Central memory CD4-positive, alpha-beta T cell (primary cell): ENCODE results near the gene PRUNE1.
A peak's percentile ranks its signal among the peaks of the same experiment; 100 is the strongest.

Source experiments
- DNase-seq: peaks from one replicate; pipeline ENCODE4 v3.0.0; 2022
- total RNA-seq, 3 experiments: gene quantifications; one replicate each; lab custom pipeline; 2026; lab: John Stamatoyannopoulos, UW

Gene PRUNE1, protein sequence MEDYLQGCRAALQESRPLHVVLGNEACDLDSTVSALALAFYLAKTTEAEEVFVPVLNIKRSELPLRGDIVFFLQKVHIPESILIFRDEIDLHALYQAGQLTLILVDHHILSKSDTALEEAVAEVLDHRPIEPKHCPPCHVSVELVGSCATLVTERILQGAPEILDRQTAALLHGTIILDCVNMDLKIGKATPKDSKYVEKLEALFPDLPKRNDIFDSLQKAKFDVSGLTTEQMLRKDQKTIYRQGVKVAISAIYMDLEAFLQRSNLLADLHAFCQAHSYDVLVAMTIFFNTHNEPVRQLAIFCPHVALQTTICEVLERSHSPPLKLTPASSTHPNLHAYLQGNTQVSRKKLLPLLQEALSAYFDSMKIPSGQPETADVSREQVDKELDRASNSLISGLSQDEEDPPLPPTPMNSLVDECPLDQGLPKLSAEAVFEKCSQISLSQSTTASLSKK
- total RNA-seq: 14.7 to 38.3 (median 15.5) reads per million in 3 experiments

DNA sequence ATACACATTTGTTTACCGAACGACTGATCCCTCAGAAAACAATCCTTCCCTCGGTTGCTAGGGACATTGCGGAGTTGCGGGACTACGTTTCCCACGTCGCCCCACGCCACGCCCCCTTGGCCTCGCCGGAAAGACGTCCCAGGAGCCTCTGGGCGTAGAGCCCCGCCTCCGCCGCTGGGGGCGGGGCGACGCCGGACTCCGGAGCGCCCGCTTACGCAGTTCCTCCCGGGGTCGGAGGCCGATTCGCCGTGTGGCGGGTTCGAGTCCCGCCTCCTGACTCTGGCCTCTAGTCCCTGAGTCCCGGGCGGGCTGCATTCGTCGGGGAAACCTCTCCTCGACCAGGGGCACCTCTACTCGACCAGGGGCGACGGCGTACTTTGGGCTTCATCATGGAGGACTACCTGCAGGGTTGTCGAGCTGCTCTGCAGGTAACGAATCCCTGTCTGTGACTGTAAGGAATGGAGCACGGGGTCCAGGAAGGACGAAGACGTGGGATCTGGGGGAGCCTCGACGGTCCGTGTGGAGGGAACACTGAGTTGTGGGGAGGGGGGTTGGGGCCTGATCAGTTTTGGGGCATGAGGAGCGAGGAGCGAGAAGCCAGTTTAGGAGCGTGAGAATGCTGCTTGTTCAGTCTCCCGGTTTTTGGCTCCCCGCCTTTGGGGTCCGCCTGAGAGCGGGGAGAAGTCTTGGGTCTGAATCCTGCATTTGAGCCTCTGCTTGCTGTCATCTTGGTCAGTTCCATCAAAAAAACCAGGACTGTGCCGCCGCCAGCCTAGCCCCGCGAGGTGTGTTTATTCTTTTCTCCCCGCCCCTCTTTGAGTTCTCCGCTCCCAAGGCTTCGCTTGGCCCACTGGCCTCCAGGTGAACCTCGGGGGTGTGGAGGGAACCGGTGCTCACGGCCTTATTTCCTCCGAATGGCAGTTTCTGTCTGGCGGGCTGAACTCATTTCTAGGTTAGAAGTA, at the start of gene PRUNE1:
PRUNE1 (plus strand) TSS at position 206 of the 962 bp plus-strand sequence; CDS start at position 390, 184 bp downstream.
- peak; percentile 96 for DNase-seq

DNA sequence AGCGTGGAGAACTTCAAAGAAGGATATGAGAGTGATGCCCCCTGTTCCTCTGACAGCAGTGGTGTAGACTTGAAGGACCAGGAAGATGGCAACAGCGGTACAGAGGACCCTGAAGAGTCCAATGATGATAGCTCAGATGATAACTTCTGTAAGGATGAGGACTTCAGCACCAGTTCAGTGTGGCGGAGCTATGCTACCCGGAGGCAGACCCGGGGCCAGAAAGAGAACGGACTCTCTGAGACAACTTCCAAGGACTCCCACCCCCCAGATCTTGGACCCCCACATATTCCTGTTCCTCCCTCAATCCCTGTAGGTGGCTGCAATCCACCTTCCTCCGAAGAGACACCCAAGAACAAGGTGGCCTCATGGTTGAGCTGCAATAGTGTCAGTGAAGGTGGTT, 47.6 kb upstream of the PRUNE1 start:
- no peak for DNase-seq

DNA sequence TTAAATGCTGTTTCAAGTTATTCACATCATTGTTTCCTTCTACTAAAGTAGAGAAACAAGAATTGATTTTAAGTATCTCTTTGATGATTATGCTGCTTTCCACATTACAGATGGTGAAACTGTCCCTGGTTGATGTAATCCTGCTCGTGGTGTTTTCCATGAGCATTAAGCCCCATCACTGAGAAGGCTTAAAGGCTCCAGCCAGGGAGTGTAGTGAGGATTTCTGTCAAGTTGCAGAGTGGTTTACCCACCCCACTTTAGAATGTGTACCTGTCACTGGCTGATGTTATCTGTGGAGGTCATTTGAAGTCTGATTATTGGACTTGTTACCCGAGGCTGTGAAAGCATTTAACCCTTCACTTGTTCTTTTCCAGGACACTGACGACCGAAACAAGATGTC, 46.5 kb upstream of the PRUNE1 start:
- DNase-seq: no peak

DNA sequence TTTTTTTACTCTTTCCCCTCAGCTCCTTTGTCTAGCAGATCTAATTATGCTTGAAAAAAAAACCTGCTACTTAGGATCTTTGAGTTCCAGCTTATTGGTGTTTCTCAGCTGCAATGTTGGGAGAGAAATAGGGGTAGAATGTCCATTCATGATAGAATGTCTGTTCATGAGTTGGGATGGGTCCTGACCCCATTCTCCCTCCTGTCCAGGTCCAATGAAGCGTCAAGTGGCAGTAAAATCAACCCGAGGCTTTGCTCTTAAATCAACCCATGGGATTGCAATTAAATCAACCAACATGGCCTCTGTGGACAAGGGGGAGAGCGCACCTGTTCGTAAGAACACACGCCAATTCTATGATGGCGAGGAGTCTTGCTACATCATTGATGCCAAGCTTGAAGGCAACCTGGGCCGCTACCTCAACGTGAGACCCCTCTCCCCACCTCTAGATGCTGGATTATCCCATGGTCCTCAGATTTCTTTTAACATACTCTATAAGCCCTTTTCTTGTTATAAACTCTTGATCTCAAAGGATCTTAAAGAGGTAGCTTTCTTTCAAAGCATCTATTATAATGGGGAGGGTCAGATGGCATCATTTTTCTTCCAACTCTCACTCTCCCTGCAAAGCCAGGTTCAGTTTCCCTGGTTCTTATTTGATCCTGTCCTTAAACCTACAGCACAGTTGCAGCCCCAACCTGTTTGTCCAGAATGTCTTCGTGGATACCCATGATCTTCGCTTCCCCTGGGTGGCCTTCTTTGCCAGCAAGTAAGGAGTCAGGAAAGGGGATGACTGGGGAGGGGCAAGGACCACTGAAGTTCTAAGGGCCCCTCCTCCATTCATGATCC, 44.7 kb upstream of the PRUNE1 start:
- DNase-seq: no peak

DNA sequence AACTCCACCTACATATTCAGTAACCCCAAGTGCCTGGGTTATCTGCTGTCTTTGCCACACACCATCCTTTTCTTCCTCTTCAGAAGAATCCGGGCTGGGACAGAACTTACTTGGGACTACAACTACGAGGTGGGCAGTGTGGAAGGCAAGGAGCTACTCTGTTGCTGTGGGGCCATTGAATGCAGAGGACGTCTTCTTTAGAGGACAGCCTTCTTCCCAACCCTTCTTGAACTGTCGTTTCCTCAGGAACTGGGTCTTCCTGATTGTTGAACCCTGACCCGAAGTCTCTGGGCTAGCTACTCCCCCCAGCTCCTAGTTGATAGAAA, 44.1 kb upstream of the PRUNE1 start:
- DNase-seq: no peak

DNA sequence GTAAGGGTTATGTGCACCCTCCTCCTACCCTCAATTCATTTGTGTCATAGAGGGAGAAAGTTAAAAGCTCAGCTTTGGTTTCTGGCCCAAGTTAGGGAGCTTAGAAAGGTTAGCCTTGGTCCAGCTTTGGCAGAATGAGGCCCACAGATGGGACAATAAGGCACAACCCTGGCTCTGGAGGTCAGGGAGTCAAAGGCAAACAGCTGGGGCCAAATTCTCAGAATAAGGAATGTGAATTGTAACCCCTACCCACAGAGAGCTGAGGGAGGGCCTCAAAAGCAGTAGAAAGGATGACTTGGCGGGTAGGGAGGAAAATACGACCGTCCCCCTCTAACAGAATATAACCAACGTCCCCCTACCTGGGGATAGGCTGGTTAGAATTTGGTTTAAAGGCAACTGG, 42.6 kb upstream of the PRUNE1 start:
- no peak for DNase-seq

DNA sequence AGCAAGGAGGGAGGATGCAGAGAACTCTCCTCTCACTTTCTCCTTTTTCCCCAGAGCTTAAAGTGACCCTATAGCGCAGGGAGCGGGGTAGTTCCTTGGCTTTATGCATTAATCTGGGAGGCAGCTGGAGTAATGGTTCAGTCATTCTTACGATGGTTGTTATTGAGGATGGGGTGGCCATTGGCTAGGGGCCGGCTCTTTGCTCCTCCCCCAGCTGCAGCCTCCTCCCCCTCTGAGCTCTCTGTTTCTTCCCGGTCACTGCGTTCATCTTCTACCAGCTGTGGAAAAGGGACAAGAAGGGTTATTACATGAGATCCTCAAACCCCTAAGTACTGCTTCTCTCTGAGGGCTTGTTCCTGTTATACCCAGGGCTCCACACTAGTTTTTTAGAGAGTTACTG, 42.2 kb upstream of the PRUNE1 start:
- no peak for DNase-seq

DNA sequence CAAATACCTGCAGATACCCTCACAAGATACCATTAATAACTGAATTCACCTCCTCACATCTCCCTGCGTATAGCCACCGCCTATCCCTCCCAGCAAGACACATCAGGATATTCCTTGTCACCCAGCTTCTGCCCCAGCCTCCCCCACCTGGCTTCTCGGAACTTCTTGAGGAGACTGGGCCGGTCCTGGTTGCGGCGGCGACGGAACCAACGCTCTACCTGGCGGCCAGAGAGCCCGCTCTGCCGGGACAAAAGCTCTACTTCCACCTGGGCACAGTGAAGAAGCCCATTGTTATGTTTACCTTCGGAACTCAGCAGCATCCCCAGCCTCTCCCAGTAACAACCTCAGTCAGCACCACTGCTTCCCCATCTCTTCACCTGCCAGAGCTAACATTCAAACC, 40.3 kb upstream of the PRUNE1 start:
- DNase-seq: no peak

DNA sequence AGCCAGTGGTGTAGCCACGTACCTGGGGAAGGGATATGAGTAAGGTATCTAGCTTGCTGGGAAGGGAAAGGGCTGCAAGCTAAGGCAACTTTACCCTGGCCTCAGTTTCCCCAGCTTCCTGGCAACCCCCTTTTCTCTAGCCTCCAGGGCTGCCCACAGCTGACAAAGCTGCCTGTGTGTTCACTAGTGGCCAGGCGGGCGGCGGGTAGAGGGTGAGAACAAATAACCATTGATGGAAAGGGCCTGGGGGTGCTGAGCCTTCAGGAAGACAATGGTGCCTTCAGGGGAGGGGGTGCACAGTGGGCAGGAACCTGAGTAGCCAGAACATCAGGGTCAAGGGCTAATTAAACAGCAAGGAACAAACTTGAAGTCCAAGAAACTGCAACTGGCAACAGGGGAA, 39.8 kb upstream of the PRUNE1 start:
- DNase-seq: no peak

DNA sequence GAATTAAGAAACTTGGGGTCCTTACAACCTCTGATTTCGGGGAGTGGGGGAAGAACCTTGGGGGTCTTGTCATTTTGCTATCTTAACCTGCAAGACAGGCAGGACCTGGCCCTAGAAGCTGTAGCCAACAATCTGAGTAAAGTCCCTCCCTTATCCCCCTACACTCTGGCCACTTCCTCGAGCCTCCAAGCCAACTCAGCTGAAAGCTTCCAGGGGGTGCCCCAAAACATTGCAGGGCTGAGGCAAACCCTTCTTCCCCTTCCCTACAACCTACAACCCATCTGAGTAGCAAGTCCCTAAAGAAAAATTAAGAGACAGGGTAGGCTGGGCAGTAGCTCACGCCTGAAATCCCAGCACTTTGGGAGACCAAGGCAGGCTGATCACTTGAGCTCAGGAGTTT, 38.6 kb upstream of the PRUNE1 start:
- DNase-seq: no peak

DNA sequence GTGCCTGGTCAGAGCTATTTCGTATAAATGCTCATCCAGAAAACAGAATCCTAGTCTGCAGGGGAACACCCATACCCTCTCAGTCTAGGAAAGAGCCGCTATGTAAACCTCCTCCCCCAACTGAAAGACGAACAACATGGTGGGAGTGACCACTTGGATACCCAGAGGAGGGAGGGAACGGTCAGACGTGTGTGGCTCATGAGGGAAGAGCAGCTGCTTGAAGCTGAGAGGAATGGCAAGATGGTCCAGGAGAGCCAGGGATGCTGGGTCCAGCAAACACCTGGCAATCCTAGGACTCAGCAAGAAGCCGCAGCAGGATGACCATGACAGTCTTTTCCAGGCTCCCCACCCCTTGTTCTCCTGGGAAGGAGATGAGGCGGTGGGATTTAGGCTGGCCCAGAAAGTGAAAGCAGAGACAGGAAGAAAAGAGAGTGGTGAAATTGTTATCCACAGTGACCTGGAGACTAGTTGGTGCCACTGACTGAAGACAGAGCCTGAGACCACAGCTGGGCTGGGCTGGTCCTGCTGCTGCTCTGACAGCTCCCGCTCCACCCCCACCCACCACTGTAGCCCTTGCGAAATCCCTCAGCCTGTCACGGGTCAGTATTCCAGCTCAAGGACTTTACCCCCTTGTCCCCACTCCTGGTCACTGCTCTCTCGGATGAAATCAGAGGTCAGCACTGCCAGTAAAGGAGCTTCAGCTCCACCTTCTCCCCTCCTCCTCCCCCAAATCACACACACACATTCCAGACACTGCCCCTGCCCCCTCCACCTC, 37.3 kb upstream of the PRUNE1 start:
- no peak for DNase-seq

DNA sequence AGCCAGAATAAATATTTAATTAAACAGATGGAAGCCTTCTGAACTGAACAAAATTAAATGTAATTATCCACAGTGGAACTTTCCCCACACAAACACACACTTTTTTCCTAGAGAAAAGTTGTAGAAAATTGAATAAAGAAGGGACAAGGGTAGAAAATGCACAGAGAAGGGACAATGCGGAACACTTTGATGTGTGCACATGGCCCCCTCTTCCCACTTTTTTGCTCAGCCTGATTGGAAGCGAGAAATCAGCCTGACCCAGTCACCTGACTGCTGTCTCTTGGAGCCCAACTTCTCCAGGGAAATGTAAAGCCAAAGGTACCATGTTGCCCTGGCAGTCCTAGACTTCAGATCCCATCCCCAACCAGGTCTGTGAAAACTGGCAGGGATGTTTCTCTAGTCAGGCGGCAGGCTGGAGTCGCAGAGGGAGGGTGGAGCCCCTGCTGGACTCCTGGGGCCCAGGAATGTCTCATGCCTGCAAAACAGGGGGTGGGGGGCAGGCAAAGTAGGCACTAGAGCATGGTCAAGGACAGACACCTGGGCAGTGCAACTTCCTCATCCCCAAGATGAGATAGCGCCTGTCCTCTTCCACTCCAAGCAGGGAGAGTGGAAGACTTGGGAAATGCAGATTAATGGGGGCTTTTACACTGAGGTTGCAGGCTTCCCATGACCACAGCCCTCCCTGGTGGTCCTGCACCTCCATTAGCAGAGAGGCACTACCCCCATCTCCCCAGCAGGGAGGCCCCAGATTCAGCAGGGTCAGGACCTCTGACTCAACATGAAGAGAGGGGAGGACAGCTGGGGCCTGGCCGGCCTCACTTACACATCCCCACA, 36.4 kb upstream of the PRUNE1 start:
- no peak for DNase-seq

DNA sequence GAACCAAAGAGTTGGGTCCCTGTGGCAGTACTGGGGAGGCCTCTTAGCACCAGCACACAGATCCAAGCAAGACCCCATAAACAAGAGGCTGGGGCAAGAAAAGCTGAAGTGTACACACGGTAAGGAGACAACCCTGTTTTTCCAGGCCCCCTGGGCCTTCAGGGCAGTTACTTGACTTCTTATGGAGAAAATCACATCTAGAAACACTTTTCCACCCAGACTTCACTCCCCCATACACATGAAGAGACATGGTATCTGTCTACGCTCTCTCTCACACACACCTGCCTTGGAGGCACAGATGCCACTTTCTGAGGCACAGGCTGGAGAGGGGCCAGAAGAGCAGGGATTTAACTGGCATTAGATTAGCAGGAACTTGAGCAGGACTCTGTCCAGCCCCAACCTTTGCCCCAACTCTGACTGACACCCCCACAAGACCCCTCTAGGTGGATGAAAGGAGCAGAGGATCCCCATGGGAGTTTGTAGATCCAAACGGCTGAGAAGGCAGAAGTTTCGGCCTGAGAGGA, 35.8 kb upstream of the PRUNE1 start:
- no peak for DNase-seq

DNA sequence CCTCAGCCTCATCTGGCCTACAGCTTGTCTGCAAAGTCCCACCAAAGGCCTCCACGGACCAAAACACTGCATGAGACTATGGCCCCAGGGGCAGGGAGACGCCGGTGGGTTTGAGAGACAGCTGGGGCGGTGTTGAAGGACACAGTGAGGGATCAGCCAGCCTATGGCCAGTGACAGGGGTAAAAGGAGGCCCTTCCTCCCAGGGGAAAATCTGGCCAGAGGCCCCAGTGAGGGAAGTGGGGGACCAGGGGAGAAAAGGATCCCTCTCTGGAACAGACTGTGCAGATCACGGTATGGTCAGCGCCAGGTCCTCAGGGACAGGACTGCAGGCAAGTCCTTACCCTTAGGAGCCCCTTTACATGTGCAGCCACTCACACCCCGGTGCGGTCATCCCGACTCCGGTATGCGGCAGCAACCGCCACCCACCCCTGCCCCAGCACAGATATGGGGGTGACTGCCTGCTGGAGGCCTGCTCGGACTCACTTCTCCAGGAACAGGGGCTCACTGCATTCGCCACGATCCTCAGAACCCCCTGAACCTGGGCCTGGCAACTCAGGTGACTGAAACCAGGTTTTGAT, 34.9 kb upstream of the PRUNE1 start:
- DNase-seq: no peak

DNA sequence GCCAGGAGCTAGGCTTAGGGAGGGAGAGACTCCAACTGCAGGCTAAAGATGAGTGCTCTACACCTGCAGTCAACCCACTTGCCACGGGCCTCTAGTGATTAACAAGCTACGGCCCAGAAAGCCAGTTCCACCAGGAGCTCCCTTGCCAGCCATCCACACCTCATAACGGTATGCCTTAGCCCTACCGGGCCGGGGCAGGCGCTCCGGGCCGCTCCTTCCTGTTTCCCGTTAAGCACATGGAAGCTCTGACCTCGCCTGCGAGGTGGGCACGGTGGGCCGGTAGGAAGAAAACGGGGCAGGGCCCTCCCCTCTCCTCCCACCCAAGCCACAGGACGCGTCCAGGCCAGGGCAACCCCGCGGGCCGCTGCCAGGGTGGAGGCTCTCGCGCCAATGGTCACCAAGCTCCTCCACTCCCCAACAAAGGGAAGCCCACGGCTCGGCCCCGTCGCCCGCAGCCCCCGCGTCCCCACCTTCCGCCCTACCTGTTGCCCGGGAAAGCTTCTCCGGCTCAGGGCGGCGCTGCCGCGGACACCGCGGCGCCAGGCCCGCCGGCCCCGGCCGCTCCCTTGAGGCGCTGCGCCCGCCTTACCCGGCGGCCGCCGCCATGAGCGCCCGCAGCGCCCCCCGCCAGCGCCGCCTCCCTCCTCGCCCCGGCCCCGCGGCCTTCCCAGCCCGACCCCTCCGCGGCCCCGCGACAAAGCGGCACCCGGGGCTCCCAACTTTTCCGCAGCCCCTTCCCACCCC, 34.2 kb upstream of the PRUNE1 start:
- DNase-seq: peak; percentile 25

DNA sequence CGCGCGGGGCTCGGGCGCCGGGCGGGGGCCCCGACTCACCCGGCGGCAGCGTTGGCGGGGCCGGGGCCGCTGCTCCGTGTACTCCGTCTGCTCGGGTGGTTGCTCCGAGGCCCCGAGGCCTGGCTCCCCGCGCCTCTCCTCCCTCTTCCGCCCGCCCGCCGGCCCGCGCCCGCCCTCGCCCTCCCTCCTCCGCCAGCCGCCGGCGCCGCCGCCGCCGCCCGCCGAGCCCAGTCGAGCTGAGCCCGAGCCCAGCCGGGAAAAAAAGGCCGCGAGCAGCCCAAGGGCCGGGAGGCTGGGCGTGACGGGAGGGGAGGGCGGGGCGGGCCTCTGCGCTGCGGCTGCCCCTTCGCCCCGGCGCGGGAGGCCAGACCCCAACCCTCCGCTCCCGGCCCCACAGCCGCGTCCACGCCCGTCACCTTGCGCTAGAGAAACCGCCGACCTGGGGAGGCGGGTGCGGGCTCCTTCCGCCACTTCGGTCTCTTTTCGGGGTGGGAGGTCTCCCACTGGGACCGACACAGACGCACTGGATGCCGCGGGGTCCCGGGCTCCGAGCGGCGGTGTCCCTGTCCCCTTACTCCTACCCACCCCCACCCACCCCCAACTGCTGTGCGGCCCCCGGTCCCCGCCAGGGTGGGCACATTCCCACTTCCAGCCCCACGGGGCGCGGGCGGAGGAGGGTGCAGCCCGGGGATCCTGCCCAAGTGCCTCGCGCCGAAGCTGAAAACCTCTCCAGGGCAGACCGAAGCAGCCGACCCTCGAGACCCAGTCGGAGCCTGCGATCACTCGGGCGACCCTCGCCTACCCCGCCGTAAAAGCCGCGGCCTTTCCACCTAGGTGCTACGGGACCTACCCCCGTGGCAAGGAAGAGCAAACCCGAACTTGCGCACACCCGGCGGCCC, 33.4 kb upstream of the PRUNE1 start, which contains the start of gene CERS2:
CERS2 (minus strand) TSS at position 256 of the 899 bp plus-strand sequence. CDS start 5,745 bp downstream, outside the sequence.
- peak; percentile 79 for DNase-seq

DNA sequence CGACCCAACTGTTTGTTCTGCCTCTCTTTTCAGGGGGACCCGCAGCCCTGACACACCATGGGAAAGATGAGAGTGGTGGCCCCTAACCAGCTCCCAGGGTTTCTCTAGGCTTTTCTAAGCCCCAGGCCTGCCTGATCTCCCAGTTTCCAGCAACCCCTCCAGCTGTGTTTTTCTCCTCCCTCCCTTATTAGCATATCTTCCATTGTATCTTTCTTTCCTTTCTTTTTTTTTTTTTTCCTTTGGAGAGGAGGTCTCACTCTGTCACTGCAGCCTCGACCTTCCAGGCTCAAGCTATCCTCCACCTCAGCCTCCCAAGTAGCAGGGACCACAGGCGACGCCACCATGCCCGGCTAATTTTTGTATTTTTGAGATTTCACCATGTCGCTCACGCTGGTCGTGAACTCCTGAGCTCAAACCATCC, 31.8 kb upstream of the PRUNE1 start:
- no peak for DNase-seq
